ENCODE measurements around the gene PRM1.

The PRM1 gene

DNA sequence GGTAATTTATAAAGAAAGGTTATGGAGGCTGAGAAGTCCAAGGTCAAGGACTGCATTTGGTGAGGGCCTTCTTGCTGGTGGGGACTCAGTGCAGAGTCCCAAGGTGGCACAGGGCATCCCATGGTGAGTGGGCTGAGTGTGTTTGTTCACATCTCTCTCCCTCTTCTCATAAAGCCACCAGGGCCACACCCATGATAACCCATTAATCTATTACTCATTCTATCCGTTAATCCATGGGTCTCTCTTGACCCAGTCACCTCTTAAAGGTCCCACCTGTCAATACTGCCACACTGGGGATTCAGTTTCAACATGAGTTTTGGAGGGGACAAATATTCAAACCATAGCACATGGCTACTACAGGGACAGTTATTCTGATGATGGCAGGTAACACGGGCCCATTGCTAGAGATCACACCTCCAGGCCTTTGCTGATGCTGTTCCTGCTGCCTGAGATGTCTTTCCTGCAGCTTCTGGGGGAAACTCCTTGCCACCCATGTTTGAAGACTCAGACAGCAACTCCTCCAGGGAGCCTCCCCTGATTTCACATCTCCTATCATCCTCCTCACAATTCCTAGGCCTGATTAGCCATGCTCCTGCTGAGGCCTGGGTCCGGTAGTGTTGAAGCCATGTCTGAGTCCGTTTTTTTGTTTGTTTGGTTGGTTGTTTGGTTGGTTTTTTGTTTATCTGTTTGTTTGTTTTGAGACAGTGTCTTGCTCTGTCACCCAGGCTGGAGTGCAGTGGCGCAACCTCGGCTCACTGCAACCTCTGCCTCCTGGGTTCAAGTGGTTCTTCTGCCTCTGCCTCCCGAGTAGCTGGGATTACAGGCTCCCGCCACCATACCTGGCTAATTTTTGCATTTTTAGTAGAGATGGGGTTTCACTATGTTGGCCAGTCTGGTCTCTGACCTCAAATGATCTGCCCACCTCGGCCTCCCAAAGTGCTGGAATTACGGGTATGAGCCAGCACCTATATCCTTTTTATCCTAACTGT, 41.2 kb downstream of the PRM1 start:
- no peak for DNase-seq (ENCODE audit: low read depth in 1 of 2, low spot score in 1 of 2)

DNA sequence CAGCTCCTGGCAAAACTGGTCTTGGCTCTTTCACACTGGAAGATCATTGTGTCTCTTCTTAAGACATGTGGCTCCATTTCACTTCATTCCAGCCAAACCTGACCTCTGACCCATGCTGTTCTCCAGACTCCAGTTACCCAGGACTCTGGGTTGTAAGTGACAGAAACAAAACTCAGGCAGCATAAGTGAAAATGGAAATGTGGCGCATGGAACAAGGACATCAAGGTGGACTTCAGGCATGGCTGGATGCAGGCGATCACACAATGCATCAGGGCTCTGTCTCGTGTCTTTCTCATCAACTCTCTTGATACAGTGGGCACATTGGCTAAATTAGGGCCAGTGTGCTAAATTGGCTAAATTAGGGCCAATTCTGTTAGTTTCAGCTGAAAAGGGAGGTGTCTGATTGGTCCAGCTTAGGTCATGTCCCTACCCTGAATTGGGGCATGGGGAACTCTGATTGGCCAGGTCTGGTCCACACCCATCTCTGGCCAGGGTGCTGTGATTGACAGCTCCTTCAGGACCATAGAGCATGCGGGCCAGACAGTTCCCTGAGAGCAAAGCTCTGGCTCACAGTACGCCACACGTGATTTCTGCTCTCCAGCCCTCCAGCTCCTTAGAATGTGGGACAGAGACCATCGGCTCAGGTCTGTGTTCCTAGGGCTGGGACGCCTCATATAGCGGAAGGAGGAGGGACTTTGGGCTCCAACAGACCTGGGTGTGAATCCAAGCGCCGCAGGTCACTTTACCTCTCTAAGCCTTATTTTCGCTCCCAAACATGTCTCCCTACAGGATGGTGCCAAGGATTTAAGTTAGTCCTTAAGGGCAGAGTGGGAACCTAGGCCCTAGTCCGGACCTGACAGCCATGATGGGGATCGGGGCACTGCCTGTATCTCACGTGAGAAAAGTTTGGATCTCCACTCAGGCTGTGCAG, 42.6 kb downstream of the PRM1 start:
- no peak for DNase-seq (ENCODE audit: low read depth in 1 of 2, low spot score in 1 of 2)

DNA sequence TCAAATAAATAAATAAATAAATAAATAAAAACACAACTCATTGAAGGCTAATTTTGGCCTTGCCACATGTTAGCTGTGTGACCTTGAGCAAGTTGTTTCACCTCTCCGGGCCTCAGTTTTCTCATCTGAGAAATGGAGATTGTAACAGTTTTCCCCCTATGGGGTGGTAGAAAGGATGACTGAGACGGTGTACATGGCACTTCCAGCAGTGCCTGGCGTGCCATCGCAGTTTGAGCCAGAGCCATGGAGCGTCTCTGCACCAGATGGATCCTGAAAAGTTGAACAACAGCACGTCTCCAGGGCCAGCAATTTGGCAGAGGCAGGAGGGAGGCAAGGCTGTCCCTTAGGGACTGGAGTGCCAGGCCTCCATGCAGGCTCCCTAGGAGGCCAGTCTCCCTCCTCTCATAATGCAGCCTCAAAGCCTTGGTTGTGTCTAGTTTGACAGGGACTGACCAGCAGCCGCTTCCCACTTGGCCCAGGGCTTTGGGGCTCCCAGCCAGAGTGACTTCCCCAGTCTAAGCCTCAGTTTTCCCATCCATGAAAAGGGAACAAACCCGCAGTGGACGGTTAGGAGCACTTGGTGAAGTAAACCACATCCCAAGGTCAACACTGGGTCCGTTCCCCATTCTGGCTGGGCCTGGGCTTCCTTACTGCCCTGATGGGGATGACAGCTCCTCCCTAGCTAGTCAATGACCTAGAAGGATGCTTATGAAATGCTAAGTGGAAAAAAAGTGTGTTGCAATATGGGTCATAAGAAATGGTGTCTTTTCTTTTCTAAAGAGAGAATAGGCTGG, 44.5 kb downstream of the PRM1 start:
- no peak for DNase-seq (ENCODE audit: low read depth in 1 of 2, low spot score in 1 of 2)

DNA sequence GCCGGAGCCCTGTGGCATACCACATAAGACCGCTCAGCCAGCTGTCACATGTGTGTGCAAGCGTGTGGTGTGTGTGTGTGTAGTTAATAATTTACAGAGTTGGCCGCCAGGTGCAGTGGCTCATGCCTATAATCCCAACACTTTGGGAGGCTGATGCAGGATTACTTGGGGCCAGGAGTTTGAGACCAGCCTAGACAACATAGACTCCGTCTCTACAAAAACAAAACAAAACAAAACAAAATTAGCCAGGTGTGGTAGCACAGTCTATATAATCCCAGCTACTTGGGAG, 45.5 kb downstream of the PRM1 start:
- no peak for DNase-seq (ENCODE audit: low read depth in 1 of 2, low spot score in 1 of 2)

DNA sequence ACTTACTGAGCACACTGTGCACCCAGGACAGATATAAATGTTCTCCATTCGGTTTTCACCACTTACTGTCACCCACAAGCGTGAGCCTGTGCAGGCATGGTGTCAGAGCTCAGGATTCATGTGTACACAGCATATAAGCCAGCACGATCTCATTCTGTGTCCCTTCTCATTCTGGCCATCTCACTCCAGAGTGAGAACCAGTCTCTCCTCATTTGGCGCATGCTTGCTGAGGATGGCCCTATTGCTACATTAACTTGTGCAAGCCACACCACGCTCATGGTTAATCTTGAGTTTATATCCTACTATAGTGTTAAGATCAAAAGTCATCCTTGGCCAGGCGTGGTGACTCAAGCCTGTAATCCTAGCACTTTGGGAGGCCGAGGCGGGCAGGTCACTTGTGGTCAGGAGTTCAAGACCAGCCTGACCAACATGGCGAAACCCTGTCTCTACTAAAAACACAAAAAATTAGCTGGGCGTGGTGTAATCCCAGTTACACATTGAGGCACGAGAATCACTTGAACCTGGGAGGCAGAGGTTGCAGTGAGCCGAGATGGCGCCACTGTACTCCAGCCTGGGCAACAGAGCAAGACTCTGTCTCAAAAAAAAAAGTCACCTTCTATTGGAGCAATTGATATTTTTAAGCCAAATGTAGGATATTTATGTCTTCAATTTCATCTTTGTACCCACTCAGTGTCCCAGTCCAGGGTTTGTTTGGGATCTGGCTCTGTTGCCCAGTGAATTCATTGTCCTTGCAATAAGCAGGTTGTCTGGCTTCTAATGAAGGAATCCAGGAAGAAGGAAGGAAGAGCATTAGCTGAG, 46.0 kb downstream of the PRM1 start:
- no peak for DNase-seq (ENCODE audit: low read depth in 1 of 2, low spot score in 1 of 2)

DNA sequence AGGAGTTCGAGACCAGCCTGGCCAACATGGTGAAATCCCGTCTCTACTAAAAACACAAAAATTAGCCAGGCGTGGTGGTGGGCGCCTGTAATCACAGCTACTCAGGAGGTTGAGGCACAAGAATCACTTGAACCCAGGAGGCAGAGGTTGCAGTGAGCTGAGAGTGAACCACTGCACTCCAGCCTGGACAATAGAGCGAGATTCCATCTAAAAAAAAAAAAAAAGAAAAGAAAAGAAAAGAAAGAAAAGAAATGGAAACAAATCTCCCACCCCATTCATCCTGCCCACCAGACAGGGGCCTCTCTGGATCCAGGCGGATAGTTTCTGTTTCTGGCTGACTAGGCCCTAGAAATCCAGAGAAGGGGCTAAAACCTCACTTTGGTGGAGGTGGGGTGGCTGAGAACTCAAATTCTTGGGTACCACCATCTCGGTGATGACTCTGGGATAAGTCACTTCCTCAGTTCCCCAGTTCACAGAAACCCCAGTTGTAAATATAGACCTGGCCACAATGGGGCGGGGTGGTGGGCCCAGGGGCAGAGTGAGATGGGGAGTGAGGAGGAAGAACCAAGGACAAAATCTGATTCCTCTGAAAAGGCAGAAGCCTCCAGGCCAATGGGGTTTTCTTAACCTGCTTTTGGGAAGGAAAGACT, 47.3 kb downstream of the PRM1 start:
- peak in 1 of 2 donors; percentile 45 for DNase-seq (ENCODE audit: low read depth in 1 of 2, low spot score in 1 of 2)

DNA sequence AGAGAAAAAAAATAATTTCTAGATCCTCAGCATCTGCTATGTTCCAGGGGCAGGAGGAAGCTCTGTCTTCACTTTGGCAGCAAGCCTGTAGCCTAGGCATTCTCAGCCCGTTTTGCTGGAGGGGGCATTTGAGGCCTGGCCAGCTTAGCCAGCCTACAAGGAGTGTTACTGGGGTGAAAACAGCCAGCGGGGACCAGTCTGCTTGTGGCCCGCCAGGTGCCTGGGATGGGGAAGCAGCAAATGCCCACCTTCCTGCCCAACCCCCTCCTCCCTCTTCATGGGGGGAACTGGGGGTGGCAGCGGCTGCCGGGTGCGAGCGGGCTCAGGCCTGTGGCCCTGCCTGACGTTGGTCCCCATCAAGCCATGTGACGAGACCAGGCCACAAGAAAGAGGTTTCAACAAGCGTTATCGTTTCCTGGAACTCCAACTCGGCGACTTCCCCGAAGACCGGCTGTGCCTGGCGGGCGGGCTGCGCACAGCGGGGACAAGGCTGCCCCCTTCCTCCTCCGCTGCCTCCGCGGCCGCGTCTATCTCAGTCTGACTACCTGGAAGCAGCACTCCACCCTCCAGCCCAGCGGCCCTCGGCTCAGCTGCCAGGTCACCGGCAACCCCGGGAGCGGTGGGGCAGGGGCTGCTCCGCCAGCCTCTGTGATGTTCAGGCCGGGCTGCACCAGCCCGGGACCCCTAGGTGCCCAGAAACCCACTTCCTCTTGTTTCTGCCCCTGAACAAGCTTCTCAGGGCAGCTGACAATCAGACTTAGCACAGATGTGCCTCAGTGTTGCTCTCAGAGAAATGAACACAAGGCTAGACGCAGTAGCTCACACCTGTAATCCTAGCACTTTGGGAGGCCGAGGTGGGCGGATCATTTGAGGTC, 48.0 kb downstream of the PRM1 start:
- DNase-seq (ENCODE audit: low read depth in 1 of 2, low spot score in 1 of 2): peak; percentile 40 to 84

DNA sequence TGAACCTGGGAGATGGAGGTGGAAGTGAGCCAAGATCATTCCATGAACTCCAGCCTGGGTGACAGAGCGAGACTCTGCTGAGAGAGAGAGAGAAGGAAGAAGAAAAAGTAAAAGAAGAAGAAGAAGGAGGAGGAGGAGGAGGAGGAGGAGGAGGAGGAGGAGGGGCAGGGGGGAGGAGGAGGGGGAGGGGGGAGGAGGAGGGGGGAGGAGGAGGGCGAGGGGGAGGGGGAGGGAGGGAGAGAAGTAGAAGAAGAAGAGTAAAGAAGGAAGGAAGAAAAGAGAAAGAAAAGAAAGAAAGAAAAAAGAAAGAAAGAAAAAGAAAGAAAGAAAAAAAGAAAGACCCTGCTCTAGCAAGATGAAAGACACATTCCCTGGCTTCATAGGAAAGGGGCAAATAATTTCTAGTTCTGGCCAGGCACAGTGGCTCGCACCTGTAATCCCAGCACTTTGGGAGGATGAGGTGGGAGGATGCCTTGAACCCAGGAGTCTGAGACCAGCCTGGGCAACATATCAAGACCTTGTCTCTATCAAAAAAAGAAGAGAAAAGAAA, 48.8 kb downstream of the PRM1 start:
- no peak for DNase-seq (ENCODE audit: low read depth in 1 of 2, low spot score in 1 of 2)

DNA sequence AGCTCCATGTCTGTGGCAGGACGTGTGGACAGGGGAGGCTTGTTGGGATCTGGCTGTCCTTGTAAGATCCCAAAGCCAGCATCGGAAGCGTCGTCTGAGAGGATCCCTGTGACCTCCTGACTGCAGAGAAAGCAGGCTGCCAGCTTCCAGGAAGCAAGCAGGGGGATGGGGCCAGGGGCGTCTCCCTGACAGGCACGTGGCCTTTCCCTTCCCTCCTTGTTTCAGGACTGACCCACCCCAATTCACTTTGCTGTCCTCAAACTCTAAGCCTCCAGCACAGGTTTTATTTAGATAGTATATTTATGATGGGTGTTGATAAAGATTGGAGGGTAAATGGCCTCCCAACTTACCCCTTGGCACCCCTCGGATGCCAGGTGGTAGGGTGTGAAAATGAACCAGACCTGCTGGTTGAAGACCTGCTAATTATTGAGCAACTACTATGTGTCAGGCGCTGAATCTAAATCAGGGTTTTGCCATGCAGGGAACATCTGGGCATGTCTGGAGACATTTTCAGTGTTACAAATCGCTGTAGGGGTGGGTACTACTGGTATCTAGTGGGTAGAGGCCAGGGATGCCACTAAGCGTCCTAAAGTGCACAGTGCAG, 49.7 kb downstream of the PRM1 start:
- DNase-seq (ENCODE audit: low read depth in 1 of 2, low spot score in 1 of 2): no peak
